Stimulated activated CD4-positive, alpha-beta T cell treated with anti-CD3 and anti-CD28 coated beads, Interleukin-1b, Interleukin-23, amount 100 ng/mL, for 1 hour (primary cell): ENCODE measurements around the gene DNPEP.
"Not testable (repeated sequence)": the region's sequence is repeated elsewhere in the genome, so short reads cannot be mapped to it uniquely, and the experiment has no call there.

Experiments
- DNase-seq, 2 donors: peaks; one replicate each; pipeline ENCODE4 v3.0.0-alpha.2; 2020; ENCODE audit warnings: low read depth in 2 of 2

The DNPEP gene

DNA sequence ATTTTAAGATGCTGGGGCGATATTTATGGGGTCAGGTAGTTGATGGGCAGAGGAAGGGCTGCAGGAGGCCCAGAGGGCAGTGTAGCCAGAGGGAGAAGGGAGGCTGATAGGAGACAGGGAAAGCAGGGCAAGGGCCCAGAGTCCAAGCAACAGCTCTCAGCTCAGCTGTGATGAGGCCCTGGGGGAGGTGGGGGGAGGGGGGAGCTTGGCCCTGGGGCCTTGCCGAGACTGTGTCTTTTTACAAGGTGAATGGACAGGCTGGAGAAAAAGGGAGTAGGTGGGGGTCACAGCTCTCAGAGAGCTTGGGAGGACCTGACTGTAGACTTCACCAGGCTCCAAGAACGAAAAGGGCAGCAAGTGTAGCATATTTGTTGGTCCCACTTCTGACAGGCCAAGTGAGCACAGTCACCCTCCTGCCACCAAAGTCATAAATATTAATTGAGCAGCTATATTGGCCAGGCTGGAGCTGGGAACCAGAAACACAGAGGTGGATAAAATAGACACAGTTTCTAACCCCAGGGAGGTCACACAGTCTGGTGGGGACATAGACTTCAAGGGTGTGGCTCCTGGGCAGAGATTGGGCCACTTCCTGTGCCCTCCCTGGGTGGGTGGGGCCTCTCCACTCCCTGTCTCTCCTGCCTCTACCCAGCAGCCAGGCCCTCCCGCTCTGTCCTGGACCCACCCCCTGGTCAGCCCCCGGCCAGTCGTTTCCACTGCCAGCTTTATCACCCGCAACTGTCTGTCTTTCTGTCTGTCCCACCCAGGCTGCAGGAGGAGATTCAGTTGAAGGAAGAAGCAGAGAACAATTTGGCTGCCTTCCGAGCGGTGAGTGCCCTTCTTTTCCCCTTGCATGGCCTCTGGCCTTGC is 31.9 kb upstream of the DNPEP start:
- no peak for DNase-seq

DNA sequence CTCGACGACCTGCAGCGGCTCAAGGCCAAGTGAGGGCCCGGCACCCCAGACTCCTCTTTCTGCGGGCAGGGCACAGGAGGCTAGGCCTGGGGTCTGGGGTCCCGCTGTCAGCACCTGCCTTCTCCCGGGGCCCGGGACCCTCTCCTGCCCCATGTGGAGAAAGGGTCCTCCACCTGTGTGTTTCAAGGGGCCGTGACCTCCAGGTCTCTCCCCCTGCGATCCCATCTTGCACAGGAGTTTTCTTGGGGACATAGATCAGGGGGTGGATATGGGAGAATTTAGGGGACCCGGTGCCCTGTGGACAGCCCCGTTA is 31.3 kb upstream of the DNPEP start:
- no peak for DNase-seq

DNA sequence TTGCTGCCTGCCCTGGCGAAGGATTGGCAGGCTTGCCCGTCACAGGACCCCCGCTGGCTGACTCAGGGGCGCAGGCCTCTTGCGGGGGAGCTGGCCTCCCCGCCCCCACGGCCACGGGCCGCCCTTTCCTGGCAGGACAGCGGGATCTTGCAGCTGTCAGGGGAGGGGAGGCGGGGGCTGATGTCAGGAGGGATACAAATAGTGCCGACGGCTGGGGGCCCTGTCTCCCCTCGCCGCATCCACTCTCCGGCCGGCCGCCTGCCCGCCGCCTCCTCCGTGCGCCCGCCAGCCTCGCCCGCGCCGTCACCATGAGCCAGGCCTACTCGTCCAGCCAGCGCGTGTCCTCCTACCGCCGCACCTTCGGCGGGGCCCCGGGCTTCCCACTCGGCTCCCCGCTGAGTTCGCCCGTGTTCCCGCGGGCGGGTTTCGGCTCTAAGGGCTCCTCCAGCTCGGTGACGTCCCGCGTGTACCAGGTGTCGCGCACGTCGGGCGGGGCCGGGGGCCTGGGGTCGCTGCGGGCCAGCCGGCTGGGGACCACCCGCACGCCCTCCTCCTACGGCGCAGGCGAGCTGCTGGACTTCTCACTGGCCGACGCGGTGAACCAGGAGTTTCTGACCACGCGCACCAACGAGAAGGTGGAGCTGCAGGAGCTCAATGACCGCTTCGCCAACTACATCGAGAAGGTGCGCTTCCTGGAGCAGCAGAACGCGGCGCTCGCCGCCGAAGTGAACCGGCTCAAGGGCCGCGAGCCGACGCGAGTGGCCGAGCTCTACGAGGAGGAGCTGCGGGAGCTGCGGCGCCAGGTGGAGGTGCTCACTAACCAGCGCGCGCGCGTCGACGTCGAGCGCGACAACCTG is 30.7 kb upstream of the DNPEP start, which contains the start of gene DES:
TSS of gene DES (plus strand) at position 223 of the 857 bp plus-strand sequence. CDS start at position 309, 86 bp downstream.
- DNase-seq: no peak

DNA sequence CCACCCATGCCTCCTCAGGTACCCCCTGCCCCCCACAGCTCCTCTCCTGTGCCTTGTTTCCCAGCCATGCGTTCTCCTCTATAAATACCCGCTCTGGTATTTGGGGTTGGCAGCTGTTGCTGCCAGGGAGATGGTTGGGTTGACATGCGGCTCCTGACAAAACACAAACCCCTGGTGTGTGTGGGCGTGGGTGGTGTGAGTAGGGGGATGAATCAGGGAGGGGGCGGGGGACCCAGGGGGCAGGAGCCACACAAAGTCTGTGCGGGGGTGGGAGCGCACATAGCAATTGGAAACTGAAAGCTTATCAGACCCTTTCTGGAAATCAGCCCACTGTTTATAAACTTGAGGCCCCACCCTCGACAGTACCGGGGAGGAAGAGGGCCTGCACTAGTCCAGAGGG is 29.7 kb upstream of the DNPEP start:
- DNase-seq: no peak

DNA sequence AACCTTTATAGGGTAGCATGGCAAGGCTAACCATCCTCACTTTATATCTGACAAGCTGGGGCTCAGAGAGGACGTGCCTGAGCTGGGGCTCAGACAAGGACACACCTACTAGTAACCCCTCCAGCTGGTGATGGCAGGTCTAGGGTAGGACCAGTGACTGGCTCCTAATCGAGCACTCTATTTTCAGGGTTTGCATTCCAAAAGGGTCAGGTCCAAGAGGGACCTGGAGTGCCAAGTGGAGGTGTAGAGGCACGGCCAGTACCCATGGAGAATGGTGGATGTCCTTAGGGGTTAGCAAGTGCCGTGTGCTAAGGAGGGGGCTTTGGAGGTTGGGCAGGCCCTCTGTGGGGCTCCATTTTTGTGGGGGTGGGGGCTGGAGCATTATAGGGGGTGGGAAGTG is 29.2 kb upstream of the DNPEP start:
- DNase-seq: no peak

DNA sequence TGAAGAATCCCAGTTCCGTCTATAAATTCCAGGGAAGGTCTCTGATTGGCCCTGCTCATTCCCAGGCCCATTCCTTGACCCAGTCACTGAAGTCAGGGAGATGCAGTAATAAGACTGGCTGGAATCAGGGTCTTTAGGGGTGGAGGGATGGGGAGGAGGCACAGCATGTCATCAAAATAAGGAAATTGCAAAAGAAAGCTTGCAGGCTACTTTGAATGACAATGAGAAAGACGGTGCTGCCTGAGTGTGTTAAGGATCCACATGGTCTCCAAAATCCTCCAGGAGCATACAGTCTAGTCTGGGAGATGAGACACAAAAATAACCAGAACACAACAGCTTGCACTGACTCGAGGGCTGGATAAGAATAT is 28.5 kb upstream of the DNPEP start:
- DNase-seq: no peak

DNA sequence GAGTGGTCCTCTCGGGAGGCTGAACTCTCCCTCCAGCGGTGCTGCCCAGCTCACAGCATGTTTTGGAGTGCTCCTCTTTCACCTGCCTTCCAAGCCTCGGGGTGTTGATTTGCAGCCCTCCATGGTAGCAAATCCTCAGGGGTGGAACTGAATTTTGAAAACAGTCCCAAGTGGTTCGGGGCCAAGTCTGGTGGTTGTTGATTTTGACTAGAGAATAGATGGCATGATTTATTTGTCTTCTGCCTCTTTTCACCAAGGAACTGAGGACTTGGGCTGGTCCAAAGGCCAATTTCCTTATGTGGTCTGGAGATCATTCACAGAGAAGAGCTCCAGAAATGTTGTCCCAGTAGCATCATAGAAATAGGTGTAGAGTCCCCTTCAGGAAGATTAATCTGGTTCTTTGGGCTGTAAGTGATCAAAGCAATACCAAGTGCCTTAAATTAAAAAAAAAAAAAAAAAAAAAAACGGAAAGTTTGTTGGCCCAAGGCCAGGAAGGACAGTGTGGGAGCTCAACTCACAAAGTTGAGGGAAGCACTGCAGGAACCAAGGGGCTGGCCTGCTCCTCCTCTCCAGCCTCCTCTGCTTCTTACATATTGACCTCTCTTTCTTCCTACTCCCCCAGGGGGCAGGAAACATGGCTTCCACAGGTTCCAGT is 28.0 kb upstream of the DNPEP start:
- no peak for DNase-seq

DNA sequence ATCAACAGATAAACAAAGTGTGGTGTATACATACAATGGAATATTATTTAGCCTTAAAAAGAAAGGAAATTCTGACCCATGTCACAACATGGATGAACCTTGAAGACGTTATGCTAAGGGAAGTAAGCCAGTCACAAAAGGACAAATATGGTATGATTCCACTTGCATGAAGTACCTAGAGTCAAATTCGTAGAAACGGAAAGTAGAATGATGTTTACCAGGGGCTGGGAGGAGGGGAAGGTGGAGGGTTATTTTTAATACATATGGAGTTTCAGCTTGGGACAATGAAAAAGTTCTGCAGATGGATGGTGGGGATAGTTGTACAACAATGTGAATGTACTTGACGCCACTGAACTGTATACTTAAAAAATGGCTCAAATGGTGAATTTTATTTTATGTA is 27.1 kb upstream of the DNPEP start:
- DNase-seq: no peak

DNA sequence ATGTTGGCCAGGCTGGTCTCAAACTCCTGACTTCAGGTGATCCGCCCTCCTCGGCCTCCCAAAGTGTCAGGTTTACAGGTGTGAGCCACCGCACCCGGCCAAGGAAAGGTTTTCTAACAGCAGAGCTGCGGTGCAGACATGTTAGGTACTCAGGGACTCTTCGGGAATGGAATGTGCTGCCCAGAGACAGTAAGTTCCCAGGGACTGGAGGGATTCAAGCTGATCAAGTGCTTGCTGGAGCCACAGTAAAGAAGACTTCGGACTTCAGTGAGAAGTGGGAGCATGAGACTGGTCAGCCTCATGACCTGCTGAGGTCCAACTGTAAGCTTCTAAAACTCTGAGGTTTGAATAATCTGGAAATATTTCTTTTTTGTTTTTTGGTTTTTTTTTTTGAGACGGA is 22.7 kb upstream of the DNPEP start:
- no peak for DNase-seq

DNA sequence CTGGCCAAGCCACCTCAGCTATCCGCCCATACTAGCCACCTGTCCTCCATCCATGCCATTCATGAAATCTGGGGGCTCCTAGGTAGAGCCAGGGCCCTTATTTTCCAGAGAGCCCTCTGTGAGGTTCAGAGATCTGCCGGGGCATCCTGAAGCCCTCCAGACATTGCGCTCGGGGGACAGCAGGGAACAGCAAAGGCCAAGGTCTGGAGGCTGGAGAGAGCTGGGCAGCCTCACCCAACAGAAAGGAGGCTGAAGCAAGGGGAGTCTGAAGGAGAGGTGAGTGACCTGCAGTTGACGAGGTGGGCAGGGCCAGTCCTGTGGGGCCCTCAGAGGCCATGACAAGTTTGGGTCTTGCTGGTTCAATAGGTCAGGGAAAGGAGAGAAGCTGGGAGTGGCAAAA is 21.9 kb upstream of the DNPEP start:
- no peak for DNase-seq

DNA sequence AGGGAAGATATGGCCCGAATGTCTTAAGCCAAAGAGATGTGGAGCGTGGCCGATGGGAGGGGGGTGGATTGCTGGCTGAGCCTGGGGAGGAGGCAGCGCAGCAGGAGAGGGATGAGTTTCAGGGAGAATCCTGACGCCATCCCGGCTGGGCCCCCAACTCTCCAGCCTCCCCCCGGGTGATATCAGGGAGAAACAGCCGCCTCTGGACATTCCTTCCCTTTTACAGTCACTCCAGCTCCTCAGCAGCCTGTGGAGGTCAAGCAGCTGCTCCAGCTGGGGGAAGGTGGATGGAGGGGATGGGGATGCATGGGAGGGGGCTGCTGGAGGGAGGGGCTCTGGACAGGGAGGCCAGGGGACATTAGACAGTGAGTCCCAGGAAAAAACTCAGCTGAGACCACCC is 20.9 kb upstream of the DNPEP start:
- no peak for DNase-seq

DNA sequence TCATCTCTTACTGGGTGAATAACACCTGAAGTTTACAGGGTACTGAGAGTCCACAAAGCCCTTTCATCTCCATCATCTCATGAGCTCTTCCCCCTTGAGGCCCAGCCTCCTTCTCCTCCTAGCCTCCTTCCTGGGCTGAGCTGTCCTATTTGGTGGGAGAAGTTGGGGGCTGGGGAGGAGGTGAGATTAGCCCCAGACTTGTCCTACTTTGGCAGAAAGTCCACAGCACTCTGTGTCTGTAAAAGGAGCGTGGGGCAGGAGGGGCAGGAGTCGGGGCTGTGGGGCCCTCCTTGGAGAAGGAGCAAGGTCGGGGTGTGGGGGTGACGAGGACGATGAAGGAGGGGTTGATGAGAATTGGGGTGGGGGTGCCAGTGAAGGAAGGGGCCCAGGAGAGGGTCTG is 20.5 kb upstream of the DNPEP start:
- no peak for DNase-seq

DNA sequence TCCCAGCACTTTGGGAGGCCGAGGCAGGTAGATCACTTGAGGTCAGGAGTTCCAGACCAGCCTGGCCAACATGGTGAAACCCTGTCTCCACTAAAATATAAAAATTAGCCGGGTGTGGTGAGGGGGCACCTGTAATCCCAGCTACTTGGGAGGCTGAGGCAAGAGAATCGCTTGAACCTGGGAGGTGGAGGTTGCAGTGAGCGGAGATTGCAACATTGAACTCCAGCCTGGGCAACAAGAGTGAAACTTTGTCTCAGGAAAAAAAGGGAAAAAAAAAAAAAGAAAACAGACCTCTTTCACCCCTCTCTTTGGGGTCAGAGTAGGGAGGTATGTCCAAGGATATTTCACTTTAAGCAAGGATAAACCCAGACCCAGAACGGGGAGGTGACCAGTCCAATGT is 19.6 kb upstream of the DNPEP start:
- DNase-seq: not testable (repeated sequence)

DNA sequence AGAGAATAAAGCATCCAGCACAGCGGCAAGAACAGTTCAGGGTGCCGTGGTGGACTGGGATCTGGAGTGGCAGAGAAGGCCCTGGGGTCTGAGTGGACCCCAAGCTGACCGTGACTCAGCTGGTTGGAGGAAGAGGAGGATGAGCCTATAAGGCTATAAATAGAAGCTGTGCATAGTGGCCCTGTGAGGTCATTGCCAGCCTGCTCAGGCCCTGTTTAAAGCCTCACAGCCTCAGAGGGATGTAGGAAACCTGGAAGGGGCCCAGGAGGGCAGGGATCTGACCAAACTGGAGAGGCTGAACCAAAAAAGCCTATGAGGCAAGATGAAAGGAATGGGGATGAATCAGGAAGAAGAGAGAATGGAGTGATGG is 19.1 kb upstream of the DNPEP start:
- no peak for DNase-seq

DNA sequence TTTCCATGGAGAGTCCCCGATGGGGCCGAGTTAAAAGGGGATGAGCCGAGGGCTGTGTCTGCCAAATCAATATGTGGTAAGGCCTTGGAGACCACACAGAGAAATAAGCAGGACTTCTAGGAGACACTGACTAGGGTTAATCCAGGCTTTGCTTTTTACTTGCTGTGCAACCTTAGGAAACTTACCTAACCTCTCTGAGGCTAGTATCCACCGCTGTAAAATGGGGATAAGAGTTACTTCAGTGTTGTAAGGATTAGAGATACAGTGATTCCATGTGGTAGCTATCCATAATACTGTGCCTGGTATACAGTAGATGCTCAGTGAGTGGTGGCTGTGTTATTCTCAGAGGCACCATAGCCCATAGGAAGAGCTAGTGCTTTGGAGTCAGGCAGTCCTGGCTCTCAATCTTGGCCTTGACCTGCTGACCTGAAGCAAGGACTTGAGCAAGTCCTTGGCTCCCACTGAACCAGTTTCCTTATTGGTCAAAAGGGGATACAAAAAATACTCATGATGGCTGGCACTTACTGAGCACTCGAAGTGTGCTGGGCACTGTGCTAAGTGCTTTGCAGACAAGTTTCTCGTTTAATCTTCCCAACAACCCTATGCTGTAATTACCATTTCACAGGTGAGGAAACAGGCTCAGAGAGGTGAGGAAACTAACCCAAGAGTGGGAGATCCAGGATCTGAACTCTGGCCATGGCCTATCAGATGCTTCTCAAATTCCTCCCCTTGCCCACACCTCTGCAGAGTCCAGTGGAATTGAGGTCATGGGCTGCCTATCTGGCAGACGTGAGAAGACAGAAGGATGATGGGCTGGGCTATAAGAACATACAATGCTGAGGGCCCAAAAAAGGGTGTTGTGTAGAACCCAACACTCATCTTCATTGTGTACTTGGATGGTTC is 18.5 kb upstream of the DNPEP start:
- no peak for DNase-seq

DNA sequence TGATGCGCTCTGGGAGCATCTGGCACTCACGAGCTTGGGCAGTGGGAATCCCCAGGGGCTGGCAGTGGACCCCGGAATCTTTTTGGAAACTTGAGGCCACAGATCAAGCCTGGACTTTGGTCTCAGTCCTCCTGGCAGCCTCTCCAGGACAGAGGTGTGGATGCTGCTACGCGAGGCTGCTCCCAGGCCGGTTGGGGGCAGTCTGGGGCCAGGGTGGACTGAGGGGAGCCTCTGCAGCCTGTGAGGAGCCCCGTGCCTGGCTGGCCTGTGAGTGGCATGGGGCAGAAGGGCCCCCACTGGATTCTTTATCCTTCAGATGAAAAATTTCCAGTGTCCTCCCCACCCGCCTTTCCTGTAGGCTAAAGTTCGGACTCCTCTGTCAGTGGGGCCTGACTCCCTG is 17.7 kb upstream of the DNPEP start:
- no peak for DNase-seq

DNA sequence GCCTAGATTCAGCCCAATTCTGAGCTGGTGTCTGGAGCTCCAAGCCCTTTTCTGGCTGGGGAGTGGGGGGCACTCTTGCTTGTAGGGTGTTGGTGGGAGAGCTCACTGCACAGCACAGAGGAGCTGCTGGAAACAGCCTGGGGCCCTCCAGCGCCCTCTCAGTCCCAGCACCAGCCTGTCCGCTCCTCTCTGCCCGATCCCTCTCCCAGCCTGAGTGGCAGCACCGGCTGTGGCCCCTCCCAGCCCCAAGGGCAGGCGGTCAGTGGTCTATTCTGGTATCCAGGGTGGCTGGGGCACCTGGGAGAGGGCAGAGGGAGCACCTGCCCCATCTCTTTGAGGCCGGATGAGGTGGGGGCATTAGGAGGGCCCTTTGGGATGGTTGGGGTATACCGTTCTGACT is 17.2 kb upstream of the DNPEP start:
- no peak for DNase-seq

DNA sequence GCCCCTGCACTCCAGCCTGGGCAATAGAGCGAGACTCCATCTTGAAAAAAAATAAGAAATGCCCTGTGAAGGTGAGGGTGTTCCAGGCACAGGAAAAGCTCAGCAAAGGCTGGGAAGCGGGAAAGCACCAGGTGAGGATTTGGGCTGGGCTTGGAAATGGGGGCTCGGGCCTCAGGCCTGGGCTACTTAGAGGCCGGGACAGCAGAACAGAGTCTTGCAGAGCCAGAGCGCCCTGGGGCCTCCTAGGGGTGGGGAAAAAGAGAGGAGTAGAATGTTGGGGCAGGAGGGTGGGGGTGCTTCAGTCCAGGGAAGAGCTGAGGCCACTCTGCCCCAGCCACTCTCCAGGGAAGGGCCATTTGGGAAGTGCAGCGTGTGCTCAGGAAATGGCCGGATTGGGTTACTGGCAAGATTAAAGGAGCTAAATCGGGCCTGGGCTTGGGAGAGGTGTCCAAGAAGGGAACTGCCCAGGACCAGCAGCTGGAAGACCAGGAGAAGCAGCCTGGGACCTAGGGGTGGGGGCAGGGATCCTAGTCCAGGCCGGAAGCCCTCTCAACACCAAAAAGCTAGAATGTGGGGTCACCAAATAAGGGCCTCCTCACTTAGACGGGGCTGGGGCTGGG is 16.7 kb upstream of the DNPEP start:
- no peak for DNase-seq

DNA sequence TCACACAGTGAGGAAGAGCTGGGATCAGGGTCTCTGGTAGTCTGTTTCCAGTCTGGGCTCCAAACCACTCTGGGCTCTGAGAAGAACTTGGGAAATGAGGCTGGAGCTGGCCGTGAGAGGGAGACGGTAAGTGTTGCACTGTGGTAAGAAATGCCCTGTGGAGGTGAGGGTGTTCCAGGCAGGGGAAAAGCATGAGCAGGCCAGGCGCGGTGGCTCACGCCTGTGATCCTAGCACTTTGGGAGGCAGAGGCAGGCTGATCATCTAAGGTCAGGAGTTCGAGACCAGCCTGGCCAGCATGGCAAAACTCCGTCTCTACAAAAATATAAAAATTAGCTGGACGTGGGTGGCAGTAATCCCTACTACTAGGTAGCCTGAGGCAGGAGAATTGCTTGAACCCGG is 16.1 kb upstream of the DNPEP start:
- no peak for DNase-seq

DNA sequence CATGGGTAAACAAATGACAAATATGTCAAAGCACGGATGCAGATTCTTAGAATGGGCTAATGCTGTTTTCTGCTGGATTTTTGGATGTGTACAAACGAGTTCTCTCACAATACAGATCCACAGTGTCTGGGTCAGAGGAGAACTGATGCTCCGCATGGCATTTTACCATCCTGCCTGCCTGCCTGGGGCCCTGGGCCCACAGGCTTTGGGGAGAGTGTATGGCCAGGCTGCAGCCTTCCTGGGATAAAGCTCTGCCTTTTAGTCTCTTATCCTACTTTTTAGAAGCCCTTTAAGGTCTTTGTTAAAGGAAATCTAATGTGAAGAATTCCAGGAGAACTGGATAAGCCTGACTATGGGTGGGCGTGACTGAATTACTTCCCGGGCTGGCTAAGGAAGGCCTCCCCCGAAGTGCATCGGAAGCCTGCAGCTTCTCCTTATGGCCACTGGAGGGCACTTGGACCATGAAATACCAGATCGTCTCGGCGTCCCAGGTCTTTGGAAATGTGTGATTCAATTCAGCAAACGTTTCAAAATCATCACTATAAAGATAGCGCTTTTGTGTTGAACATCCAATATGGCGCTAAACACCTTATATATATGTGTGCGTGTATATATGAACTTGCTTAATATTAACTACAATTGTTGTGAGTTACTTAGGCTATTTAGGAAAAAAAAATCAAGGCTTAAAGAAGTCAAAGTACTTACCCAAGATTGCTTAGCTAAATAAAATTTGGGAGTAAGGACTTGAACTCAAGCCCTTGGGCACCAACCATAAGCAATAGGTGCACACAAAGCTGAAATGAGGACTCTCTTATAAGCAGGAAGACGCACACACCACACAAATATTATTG is 15.2 kb upstream of the DNPEP start:
- peak in 1 of 2 donors; percentile 30 for DNase-seq
